K562 (cell line): ENCODE data around the gene SLC16A5. TPM values are rescaled to one million over a fixed set of nuclear protein-coding genes. Genes with fewer than 3 reads are reported as not detected.
A peak's percentile ranks its signal among the peaks of the same experiment; 100 is the strongest.

Experiments used
- CBFA2T3 ChIP-seq: fragments of 450-650 bp; IDR thresholded peaks from 2 replicates; pipeline ENCODE4 v1.6.1; 2017
- E2F6 ChIP-seq, 2 experiments: IDR thresholded peaks; 2 replicates each; pipeline ENCODE4 v1.6.1; 2011; ENCODE audit warnings: borderline replicate concordance in 1 of 2, control low read depth in 1 of 2, low read depth in 1 of 2, low read length in 1 of 2, mild to moderate bottlenecking in 1 of 2, mixed read lengths in 1 of 2, moderate library complexity in 1 of 2; ENCODE audit not compliant: insufficient read depth in 1 of 2, insufficient read length in 1 of 2, poor library complexity in 1 of 2, severe bottlenecking in 1 of 2; ENCODE audit errors: extremely low read depth in 1 of 2
- FOXP1 ChIP-seq: sonication (generic); formaldehyde crosslinking; IDR thresholded peaks from 2 replicates; pipeline ENCODE4 v1.8.0; 2022; ENCODE audit warnings: mild to moderate bottlenecking, missing genetic modification reagents
- GTF2A2 ChIP-seq: IDR thresholded peaks from 2 replicates; pipeline ENCODE4 v1.6.1; 2016; ENCODE audit warnings: mild to moderate bottlenecking, missing genetic modification characterization, missing compliant biosample characterization
- KLF16 ChIP-seq: IDR thresholded peaks from 2 replicates; pipeline ENCODE4 v1.6.1; 2016; ENCODE audit warnings: antibody characterized with exemption
- NFATC3 ChIP-seq: fragments of 450-650 bp; IDR thresholded peaks from 2 replicates; pipeline ENCODE4 v1.6.1; 2017; ENCODE audit warnings: mild to moderate bottlenecking
- POLR2A ChIP-seq: fragments of 450-650 bp; conservative IDR thresholded peaks from 2 replicates; pipeline ENCODE4 v1.6.1; 2016
- POLR2AphosphoS5 ChIP-seq: IDR thresholded peaks from 2 replicates; pipeline ENCODE4 v1.6.1; 2011; ENCODE audit warnings: mild to moderate bottlenecking, low read depth, low read length, moderate library complexity; ENCODE audit not compliant: control insufficient read depth, insufficient read depth
- POLR2B ChIP-seq: fragments of 450-650 bp; IDR thresholded peaks from 2 replicates; pipeline ENCODE4 v1.6.1; 2018; ENCODE audit warnings: low read depth; ENCODE audit not compliant: partially characterized antibody
- RFX5 ChIP-seq: IDR thresholded peaks from 2 replicates; pipeline ENCODE4 v1.6.1; 2011; ENCODE audit warnings: low read depth, mild to moderate bottlenecking, improper control_type of control experiment, low read length
- RUNX1 ChIP-seq: sonication (generic); IDR thresholded peaks from 2 replicates; pipeline ENCODE4 v1.6.1; 2016; ENCODE audit warnings: antibody characterized with exemption, low read depth
- UBTF ChIP-seq, 2 experiments: IDR thresholded peaks; 2 replicates each; pipeline ENCODE4 v1.6.1; 2012; ENCODE audit warnings: improper control_type of control experiment in 2 of 2, low read depth in 2 of 2, low read length in 2 of 2, borderline replicate concordance in 1 of 2
- ZBTB34 ChIP-seq: fragments of 250-450 bp; sonication (Bioruptor Pico); IDR thresholded peaks from 2 replicates; pipeline ENCODE4 v1.8.0; 2021; ENCODE audit warnings: mild to moderate bottlenecking, moderate library complexity
- ZBTB5 ChIP-seq: fragments of 450-650 bp; IDR thresholded peaks from 2 replicates; pipeline ENCODE4 v1.6.1; 2017; ENCODE audit warnings: antibody characterized with exemption
- ZNF12 ChIP-seq: sonication (generic); formaldehyde crosslinking; IDR thresholded peaks from 2 replicates; pipeline ENCODE4 v1.4.0; 2020; ENCODE audit warnings: mild to moderate bottlenecking, missing genetic modification reagents
- ZNF124 ChIP-seq: sonication (generic); formaldehyde crosslinking; IDR thresholded peaks from 2 replicates; pipeline ENCODE4 v1.8.1; 2022; ENCODE audit warnings: missing genetic modification reagents
- ZNF146 ChIP-seq: IDR thresholded peaks from one replicate; pipeline ENCODE4 v1.6.1; 2018; ENCODE audit warnings: missing compliant biosample characterization; ENCODE audit not compliant: unreplicated experiment
- ZNF280B ChIP-seq: fragments of 250-450 bp; sonication (Bioruptor Pico); IDR thresholded peaks from 2 replicates; pipeline ENCODE4 v1.5.1; 2021; ENCODE audit warnings: mild to moderate bottlenecking
- ZNF384 ChIP-seq: IDR thresholded peaks from 2 replicates; pipeline ENCODE4 v1.6.1; 2012; ENCODE audit warnings: low read depth, low read length, improper control_type of control experiment
- ZNF444 ChIP-seq: fragments of 250-450 bp; sonication (Bioruptor Pico); IDR thresholded peaks from 2 replicates; pipeline ENCODE4 v1.4.0; 2020; ENCODE audit warnings: mild to moderate bottlenecking, moderate library complexity
- polyA plus RNA-seq, 8 experiments: library from polyadenylated mRNA; depleted of rRNA in 4 of 8; stranded (reverse) in 5 of 8; unstranded in 3 of 8; fragments of >200 nt; fragmentation: Nextera tagmentation in 2 of 8; fragmentation: Illumina TruSeq in 1 of 8; extraction: Ambion mirVana in 2 of 8; extraction: Trizol in 1 of 8; gene quantifications; 2 replicates each; pipeline versions ENCODE4 v1.2.1 to v1.2.3, GENCODE V29; 2011 to 2014; ENCODE audit warnings: inconsistent platforms in 1 of 8, missing spikeins in 1 of 8
- total RNA-seq, 7 experiments: library from RNA; depleted of rRNA in 6 of 7; stranded (reverse); fragments of >200 nt in 6 of 7; fragmentation: Illumina TruSeq in 2 of 7; extraction: Trizol in 2 of 7; gene quantifications; 2 replicates each; pipeline versions ENCODE4 v1.2.1 to v1.2.3, GENCODE V29; 2011 to 2021; ENCODE audit warnings: low replicate concordance in 1 of 7

SLC16A5 gene
- total and polyA plus RNA-seq, 9 of the 15 experiments (the other 6 are each of a cell fraction or from before 2014, with no cell fraction given): 0.06 to 2.6 (median 0.91) TPM

- 0 out of 4 replicates have a peak, but pooled peaks of 1 of the 2 experiments have one; percentile 34 for TF ChIP-seq UBTF (IDR thresholded peaks at IDR 0.05; ENCODE audit: borderline replicate concordance in 1 of 2, low read depth in 2 of 2, low read length in 2 of 2)
- no peak for TF ChIP-seq ZNF384
- TF ChIP-seq ZBTB5: no peak
- no peak for TF ChIP-seq CBFA2T3
- TF ChIP-seq FOXP1 (CRISPR knock-in tag): 0 out of 2 replicates have a peak, but pooled peaks have one; percentile 14
- TF ChIP-seq NFATC3: no peak
- TF ChIP-seq POLR2AphosphoS5: peak; percentile 93
- TF ChIP-seq POLR2A: peak; percentile 97
- TF ChIP-seq ZNF280B (CRISPR knock-in tag): no peak
- no peak for TF ChIP-seq ZNF12 (CRISPR knock-in tag)
- peak; percentile 91 for TF ChIP-seq KLF16
- TF ChIP-seq RFX5: no peak
- TF ChIP-seq ZBTB34 (CRISPR knock-in tag): no peak
- TF ChIP-seq POLR2B: peak; percentile 91
- TF ChIP-seq ZNF146 (CRISPR knock-in tag): no peak
- no peak for TF ChIP-seq ZNF444 (CRISPR knock-in tag)
- no peak for TF ChIP-seq GTF2A2 (tag)
- TF ChIP-seq E2F6 (IDR thresholded peaks at IDR 0.05; ENCODE audit: borderline replicate concordance in 1 of 2, extremely low read depth in 1 of 2, insufficient read depth in 1 of 2, insufficient read length in 1 of 2, low read depth in 1 of 2, low read length in 1 of 2, poor library complexity in 1 of 2, severe bottlenecking in 1 of 2): peak in 1 of 2 experiments; percentile 24
- TF ChIP-seq RUNX1: no peak
- no peak for TF ChIP-seq ZNF124 (CRISPR knock-in tag)
Measured at GRCh38 chr17:75046407-75047289, 41.1 kb upstream of the SLC16A5 start, which contains the start of the genes ATP5PD and KCTD2 (continued).
